G401.6 (cell line): ENCODE measurements around the gene GNPNAT1.
"Not testable (repeated sequence)": the region's sequence is repeated elsewhere in the genome, so short reads cannot be mapped to it uniquely, and the experiment has no call there.

Source experiments
- FAIRE-seq: peaks from 2 replicates; lab custom pipeline; 2012; peaks lifted over from hg19 to GRCh38; lab: Jason Lieb, UNC

Gene GNPNAT1

DNA sequence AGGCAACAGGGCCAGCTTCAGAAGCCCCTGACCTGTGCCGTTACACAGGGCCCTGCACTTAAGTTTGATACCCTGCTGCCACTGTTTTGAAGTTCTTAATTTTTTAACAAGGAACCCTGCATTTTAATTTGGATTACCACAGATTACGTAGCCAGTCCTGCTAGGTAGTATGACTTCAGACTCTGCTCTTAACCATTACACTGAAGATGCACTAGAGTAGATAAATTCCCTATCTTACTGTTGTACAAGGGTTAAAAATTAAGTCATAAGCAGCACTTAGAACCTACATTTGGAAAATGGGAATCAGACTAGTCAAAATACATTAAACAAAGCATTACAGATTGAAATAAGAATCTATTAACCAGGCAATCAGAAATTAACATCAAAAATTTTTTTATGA is 2.3 kb downstream of the GNPNAT1 start:
- FAIRE-seq = no peak

GRCh38 chr14:52786887-52787286 is 4.5 kb downstream of the GNPNAT1 start:
- peak; percentile 17 for FAIRE-seq

DNA sequence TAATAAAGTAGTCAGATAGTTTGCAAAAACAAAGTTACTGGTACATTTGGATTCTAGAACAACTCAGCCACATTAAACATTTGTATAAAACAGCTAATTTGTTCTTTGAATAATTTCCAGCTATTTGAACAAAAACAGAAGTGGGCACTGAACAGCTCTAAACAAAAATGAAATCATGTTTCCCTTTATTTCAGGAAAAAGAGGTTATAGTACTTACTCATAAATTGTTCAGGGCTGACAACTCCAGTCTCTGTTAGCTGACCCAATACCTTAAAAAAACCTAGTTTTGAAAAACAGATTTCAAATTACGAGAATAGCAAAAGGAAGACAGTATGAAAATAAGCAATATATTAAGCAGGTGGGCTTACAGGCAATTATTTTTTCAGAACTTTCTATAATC is 8.2 kb downstream of the GNPNAT1 start:
- no peak for FAIRE-seq

DNA sequence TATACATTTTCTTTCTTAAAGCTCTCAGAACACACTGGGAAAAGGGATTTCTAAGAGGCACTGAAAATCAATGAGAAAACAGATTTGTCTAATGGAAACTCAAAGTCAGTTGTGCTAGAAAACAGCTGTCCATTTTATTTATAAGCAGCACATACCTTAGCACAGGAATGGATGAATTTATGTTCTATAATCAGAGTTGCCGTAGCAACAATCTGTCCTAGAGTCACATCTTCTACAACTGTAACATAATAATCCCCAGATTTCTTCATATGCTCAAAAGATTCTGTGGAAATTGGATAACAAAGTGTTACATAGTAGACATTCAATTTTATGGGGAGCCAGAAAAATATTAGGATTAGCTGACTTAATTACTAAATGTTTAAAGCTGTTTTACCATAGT is 9.8 kb downstream of the GNPNAT1 start:
- FAIRE-seq = no peak

DNA sequence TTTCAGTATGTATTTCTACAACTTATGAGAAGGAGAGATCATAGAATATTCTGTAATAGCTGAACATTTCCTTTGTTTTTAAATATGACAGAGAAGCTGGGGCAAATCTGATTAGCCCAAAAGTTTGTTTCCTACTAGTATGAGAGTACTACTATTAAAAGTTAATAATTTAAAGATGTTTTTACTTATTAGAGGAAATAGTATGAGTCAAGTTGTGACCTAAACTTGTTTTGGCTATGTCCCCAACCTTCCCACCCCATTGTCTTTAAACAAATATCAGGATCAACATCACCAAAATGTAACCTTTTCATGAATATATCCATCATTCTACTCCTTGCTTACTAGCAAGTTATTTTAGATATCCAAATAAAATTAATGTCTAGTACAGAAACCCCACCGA is 10.5 kb downstream of the GNPNAT1 start:
- no peak for FAIRE-seq

- FAIRE-seq = no peak
Measured at GRCh38 chr14:52778702-52779101, 12.7 kb downstream of the GNPNAT1 start.

- FAIRE-seq = no peak
Measured at GRCh38 chr14:52776816-52777215, 14.6 kb downstream of the GNPNAT1 start.

DNA sequence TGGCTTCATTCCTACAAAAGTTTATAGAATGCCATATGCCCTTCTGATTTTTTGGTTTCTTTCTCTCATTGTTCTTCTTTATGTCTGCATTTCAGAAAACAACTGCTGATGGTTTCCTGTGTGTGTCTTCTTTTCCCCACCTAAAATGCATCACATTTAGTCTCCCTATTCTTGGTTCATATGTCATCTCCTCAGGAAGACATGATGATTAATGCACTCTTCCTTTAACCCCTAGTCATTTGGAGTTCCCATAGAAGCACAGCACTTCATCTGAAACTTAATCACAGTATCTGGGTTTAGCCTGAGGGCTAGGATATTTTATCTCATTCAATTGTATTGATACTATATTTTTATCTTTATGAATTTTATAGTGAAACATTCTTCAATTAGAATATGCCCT is 21.5 kb downstream of the GNPNAT1 start:
- no peak for FAIRE-seq

- FAIRE-seq = no peak
Measured at GRCh38 chr14:52767058-52767833, 24.2 kb downstream of the GNPNAT1 start.

DNA sequence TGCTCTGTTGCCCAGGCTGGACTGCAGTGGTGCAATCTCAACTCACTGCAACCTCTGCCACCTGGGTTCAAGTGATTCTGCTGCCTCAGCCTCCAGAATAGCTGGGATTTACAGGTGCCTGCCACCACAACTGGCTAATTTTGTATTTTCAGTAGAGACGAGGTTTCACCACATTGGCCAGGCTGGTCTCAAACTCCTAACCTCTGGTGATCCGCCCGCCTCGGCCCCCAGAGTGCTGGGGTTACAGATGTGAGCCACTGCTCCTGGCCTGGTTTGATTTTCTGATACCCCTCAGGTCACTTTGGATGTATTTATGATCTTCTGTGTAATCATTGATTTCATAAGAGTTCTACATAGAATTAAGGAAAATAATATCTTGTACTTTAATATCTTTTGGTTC is 28.5 kb downstream of the GNPNAT1 start:
- FAIRE-seq = not testable (repeated sequence)

DNA sequence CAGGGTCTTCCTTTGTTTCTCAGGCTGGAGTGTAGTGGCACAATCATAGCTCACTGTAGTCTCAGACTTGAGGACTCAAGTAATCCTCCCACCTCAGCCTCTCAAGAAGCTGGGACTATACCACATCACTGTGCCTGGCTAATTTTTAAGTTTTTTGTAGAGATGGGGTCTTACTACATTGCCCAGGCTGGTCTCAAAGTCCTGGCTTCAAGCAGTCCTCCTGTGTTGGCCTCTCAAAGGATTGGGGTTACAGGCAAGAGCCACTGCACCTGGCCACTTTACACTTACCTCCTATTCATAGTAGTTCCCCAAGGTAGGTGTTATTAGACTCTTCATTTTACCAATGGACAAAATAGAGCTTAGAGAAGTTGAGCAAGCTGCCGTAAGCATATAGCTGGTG is 32.3 kb downstream of the GNPNAT1 start:
- FAIRE-seq = no peak

GRCh38 chr14:52755607-52756316 is 35.6 kb downstream of the GNPNAT1 start:
- FAIRE-seq = peak; percentile 58

DNA sequence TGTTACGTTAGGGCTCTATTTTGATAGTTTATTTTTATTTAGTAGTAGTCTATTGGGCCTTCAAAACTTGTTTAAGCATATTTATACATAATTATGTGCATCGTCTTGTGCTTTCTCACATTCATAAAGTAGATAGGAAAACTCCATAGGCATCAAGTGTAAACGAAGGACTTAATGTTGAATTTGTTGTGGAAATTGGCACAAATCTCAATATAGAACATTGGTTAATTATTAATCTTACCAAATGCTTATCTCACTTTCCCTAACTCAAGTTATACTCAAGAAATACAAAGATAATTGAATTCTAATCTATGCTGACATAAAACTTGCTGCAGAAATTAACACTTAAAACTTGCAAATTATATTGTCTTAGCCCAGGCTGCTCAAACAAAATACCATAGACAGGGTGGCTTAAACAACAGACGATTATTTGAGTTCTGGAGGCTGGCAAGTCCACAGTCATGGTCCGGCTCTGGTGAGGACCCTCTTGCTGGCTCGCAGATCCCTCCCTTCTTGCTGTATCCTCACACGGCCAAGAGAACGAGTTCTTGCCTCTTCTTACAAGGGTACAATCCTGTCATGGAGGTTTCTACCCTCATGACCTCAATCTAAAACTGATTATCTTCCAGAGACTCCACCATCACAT is 42.6 kb downstream of the GNPNAT1 start:
- FAIRE-seq = no peak

DNA sequence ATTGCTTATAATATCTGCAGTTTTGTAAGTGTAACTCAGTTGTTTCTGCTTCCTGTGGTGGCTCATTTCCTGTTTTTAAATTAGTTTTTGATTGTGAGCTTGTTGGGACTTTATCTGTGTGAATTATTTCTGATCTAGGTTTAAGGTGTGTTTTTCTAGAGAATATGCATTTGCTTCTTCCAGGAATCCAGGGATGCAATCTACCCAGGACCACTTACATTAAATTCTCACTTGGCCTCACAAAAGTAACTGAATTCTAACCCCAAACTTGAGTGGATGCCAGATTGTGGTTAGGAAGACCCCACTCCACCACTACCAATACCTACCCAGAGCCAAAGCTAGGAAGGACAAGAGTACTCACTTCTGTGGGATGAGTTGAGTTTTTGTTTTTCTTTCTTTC is 49.5 kb downstream of the GNPNAT1 start:
- FAIRE-seq = no peak

DNA sequence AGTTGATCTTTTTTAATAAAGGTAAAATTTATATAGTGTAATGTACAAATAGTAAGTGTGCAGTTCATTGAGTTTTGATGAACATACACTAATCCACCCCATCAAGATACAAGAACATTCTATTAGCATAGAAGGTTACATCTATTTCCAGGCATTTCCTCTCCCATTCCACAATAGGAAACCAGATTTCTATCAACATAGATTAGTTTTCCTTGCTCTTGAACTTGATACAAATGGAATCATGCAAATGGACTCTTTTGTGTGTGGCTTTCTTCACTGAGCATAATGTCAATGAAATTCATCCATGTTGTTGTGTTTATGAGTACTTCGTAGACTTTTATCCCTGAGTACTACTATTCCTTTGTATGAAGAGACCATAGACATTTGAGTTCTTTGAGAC is 50.7 kb downstream of the GNPNAT1 start:
- FAIRE-seq = peak; percentile 41

DNA sequence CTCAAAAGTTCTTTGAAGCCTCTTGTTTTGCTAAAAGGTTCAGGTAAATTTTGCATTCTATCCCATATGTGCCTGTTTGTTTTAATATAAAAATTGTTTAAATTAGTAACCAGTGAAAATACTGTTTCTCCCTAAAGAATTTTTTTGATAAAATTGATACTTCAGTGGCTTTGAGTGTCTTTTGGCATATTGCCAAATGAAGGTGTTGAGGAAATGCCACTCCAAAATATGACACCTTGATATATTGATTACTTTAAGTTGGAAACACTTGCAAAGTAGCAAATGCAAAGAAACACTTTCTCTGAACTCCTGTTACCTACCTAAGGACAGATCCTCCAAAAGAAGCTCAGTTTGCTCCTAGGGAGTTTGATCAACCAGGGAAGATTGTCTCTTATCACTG is 53.0 kb downstream of the GNPNAT1 start:
- no peak for FAIRE-seq

DNA sequence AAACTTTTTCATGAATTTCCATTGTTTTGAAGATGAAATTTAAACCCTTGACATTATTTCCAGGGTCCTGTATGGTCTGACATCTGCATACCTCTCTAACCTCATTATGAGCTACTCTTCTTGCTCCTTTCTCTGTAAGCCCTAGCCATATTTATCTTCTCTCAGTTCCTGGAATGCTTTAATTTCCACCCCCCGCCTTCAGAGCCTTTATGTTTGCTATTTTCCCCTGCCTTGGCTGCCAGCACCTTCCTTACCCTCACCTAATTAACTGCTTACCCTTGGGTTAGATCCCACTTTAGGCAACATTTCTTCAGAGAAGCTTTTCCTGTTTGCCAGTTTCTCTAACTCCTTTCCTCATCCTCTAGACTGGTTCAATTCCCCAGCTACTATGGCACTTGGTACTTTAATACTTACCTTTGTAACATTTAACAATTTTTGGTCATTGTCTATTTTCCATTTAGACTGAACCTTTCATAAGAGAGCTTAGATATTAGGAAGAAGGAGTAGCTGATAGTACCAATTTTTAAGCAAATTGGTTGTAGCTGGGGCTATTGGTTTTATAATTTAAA is 55.4 kb downstream of the GNPNAT1 start:
- FAIRE-seq = no peak

GRCh38 chr14:52733824-52734223 is 57.6 kb downstream of the GNPNAT1 start:
- FAIRE-seq = no peak

GRCh38 chr14:52730709-52731111 is 60.7 kb downstream of the GNPNAT1 start:
- no peak for FAIRE-seq

GRCh38 chr14:52729925-52730708 is 61.3 kb downstream of the GNPNAT1 start, which contains the start of gene STYX:
STYX (plus strand) TSS chr14:52730166; CDS start chr14:52730475, 309 bp downstream.
- FAIRE-seq = no peak

GRCh38 chr14:52729585-52729924 is 61.9 kb downstream of the GNPNAT1 start:
- peak; percentile 98 for FAIRE-seq

- FAIRE-seq = not testable (repeated sequence)
Measured at GRCh38 chr14:52729035-52729434, 62.4 kb downstream of the GNPNAT1 start.
